Astrocyte of the spinal cord (primary cell): ENCODE data around the gene IL10.

Source experiments
- DNase-seq: peaks from one replicate; pipeline ENCODE4 v3.0.0; 2011; ENCODE audit warnings: low read depth, low spot score
- H3K4me3 ChIP-seq: 2 replicates; pipeline ENCODE4 v1.5.1; 2011; ENCODE audit warnings: low read depth, mild to moderate bottlenecking, low read length, moderate library complexity
- in situ Hi-C: cut with HindIII; loops from 2 replicates; pipeline ENCODE4 v1.10.0; 2017; ENCODE audit warnings: low sequenced_read_pairs
- TF ChIP-seq, protein P1 (sequence below): IDR thresholded peaks from 2 replicates; pipeline ENCODE4 v1.5.1; 2012; ENCODE audit warnings: low read depth, mild to moderate bottlenecking, low read length, inconsistent platforms

IL10 gene

DNA sequence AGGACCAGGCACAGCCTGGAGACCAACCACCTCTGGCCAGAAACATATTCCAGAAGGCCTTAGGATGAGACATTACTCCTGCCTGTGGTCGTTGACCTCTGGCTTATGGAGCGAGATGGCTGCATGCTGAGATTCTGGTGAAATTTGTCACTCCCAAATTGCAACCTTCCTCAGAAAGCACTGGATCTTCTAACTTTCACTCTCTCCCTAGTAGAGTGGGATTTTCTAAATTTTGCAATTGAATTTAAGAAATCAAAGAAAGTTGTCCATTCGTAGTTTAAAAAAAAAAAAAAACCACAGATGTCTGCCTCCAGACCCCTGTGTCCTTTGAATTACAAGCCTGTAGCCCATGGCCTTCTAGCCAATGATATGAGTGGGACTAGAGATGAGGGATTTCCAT is 28.6 kb upstream of the IL10 start:
- no peak overlapping the region for H3K4me3 ChIP-seq
- in situ Hi-C loops = no loop called here
- no peak for DNase-seq
- TF ChIP-seq, protein P1, sequence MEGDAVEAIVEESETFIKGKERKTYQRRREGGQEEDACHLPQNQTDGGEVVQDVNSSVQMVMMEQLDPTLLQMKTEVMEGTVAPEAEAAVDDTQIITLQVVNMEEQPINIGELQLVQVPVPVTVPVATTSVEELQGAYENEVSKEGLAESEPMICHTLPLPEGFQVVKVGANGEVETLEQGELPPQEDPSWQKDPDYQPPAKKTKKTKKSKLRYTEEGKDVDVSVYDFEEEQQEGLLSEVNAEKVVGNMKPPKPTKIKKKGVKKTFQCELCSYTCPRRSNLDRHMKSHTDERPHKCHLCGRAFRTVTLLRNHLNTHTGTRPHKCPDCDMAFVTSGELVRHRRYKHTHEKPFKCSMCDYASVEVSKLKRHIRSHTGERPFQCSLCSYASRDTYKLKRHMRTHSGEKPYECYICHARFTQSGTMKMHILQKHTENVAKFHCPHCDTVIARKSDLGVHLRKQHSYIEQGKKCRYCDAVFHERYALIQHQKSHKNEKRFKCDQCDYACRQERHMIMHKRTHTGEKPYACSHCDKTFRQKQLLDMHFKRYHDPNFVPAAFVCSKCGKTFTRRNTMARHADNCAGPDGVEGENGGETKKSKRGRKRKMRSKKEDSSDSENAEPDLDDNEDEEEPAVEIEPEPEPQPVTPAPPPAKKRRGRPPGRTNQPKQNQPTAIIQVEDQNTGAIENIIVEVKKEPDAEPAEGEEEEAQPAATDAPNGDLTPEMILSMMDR = no peak

DNA sequence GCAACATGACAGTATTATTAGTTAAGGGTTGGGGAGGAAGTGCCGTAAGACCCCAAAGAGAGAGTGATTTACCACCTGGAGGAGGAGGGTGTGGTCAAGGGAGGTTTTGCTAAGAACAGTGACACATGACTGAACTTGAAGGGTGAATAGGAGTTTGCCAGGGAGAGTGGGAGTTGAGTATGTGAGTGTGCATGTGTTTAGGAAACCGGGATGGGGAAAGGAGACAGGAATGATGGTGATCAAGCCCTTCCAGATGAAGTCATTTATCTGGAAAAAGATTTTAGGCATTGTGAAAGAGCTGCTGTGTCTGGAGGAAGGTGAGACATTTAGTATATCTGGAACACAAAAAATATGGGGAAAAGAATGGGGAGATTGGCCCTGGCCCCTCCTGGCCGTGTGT is 28.1 kb upstream of the IL10 start:
- DNase-seq = no peak
- in situ Hi-C loops = no loop called here
- no peak overlapping the region for H3K4me3 ChIP-seq
- TF ChIP-seq, protein P1 = no peak

DNA sequence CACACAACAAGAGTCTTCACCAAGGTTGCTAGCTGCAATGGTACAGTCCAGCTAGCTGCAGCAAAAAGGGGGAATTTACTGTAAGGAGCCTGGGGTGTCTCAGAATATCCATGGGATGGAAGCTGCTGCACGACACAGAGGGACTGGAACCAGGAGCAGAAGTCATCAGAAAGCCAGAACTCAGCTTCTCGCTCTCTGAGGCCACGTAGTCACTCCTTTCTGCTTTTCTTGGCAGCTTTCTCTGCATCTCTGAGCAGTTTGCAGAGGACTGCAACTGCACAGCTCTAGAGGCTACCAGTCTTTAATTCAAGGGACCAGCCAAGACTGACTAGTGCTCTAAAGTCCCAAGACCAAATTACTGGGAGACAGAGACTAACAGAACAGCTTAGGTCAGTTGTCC is 27.0 kb upstream of the IL10 start:
- DNase-seq = no peak
- in situ Hi-C loops = no loop called here
- no peak overlapping the region for H3K4me3 ChIP-seq
- TF ChIP-seq, protein P1 = no peak

DNA sequence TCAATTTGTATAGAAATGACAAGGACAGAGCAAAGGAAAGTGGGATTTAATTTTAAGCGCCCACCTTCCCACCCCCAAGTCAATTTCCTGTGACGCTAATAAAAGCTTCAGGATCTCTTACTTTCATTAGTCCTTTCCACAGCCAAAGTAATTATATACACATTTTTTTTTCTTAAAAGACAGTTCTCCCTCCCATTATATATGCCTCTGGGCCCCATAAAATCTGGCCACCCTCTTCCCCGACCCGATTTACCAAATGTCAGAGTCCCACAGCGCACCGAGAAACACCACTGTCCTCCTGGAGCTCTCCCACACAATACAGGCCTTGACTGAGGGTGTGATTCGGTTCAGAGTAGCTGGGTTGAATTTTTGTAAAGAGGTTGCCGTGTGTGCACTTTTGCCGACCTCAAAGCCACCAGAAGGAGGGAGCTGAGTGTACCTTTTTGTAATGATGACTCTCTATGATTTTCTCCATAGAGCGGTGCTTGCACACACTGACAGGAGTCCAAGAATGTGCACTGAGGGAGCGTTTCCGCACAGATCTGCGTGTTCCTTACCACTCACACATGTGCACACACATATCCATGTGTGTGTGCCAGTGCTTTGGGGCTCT is 26.2 kb upstream of the IL10 start:
- TF ChIP-seq, protein P1 = no peak
- H3K4me3 ChIP-seq = no peak overlapping the region
- no peak for DNase-seq
- in situ Hi-C loops = no loop called here

DNA sequence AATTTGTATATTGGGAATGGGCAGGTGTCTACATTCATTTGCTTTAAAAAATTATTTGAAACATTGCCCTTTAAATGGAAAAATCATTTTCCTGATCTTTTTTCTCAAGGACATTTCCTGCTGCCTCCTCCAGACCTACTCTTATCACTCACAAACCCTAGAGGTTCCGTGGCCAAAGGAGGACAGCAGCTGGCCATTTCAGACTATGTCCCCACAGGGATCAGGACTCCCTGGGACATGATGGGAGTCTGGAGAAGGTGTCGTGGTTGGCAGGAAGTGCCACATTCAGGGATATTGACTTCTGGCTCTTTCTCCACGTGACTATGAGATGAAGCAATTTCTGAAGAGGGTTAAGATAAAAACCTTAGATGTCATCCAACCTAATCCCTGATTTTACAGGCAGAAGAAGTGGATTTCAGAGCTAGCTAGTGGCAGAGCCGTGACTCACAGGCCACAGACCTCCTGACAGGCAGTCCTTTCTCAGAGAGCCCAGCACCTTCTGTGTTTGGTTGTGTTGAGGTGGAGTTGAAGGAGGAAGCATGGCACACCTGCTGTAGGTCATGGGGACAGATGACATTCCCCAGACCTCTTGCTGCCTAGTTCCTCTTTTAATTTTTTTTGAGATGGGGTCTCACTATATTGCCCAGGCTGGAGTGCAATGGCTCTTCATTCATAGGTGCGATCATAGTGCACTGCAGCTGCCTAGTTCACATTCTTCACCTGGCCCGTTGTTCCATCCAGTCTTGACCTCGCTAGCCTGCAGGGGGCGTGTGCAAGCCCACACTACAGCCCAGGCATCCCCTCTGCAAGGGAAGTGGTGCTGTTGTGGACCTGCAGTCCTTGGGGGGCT is 25.5 kb upstream of the IL10 start:
- in situ Hi-C loops = no loop called here

DNA sequence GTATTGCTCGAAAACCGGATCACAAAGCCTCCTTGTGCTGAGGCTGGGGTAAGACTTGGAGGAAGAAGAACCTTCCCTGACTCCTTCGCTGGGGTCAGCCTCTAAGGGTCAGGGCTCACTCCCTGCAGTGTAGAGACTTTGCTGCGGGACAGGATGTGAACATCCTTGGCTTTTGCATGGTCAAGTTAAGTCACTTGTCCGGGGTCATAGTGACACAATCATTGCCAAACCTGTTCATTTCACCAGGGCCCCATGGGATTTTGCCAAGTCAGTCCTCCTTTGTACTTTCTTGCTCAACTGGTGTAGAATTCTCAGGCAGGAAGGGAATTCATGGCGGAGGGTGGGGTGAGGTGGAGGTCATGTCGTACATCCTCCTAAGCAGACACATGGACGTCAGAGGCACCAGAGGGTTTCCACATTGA is 24.7 kb upstream of the IL10 start:
- H3K4me3 ChIP-seq = no peak overlapping the region
- TF ChIP-seq, protein P1 = no peak
- DNase-seq = no peak
- in situ Hi-C loops = no loop called here

More for the DNA sequence above, 25.5 kb upstream of the IL10 start:
- H3K4me3 ChIP-seq = no peak overlapping the region
- TF ChIP-seq, protein P1 = peak; percentile 68
- no peak for DNase-seq
